ENCODE results near the gene HEY2. TPM values are rescaled to one million over a fixed set of nuclear protein-coding genes. Genes with fewer than 3 reads are reported as not detected.
A peak's percentile ranks its signal among the peaks of the same experiment; 100 is the strongest.
"Not testable (repeated sequence)": the region's sequence is repeated elsewhere in the genome, so short reads cannot be mapped to it uniquely, and the experiment has no call there.

The HEY2 gene
- total RNA-seq, 4 donors from 2014 or later: 0.41 to 0.79 TPM; not detected in 2

- in situ Hi-C loops (cut with MboI; ENCODE audit: low pct_ligation_motif_present in 1 of 4, low pct_unique_long_range_greater_than_20kb in 1 of 4, low sequenced_read_pairs in 3 of 4) (loop anchor here in 1 of 4 donors (25.0 kb wide), 1 partner anchor 163 kb away; the partner anchor contains the start of gene HINT3), intact Hi-C loops (cut with DNase I; ENCODE audit: low total_unique reads) (no loop called here)
- H3K27ac ChIP-seq: no peak overlapping the region
Observed at GRCh38 chr6:125798734-125799508, 49.5 kb downstream of the HEY2 start.

GRCh38 chr6:125802383-125802782 lies 53.0 kb downstream of the HEY2 start:
- TF ChIP-seq EP300 (IDR thresholded peaks at IDR 0.05; ENCODE audit: low read depth) (no peak), POLR2AphosphoS5 (IDR thresholded peaks at IDR 0.05) (no peak), POLR2A (IDR thresholded peaks at IDR 0.05) (no peak)
- TF ChIP-seq, protein P1, sequence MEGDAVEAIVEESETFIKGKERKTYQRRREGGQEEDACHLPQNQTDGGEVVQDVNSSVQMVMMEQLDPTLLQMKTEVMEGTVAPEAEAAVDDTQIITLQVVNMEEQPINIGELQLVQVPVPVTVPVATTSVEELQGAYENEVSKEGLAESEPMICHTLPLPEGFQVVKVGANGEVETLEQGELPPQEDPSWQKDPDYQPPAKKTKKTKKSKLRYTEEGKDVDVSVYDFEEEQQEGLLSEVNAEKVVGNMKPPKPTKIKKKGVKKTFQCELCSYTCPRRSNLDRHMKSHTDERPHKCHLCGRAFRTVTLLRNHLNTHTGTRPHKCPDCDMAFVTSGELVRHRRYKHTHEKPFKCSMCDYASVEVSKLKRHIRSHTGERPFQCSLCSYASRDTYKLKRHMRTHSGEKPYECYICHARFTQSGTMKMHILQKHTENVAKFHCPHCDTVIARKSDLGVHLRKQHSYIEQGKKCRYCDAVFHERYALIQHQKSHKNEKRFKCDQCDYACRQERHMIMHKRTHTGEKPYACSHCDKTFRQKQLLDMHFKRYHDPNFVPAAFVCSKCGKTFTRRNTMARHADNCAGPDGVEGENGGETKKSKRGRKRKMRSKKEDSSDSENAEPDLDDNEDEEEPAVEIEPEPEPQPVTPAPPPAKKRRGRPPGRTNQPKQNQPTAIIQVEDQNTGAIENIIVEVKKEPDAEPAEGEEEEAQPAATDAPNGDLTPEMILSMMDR (IDR thresholded peaks at IDR 0.05): no peak
- intact Hi-C loops (cut with DNase I; ENCODE audit: low total_unique reads) (no loop called here), in situ Hi-C loops (cut with MboI; ENCODE audit: low pct_ligation_motif_present in 1 of 4, low pct_unique_long_range_greater_than_20kb in 1 of 4, low sequenced_read_pairs in 3 of 4) (no loop called here)
- no peaks in the 10 kb centered on the region for H3K36me3 ChIP-seq
- H3K4me1 ChIP-seq: no peaks in the 10 kb centered on the region
- no peak for DNase-seq
- no peaks in the 10 kb centered on the region for H3K27me3 ChIP-seq
- whole genome bisulfite sequencing, 2 donors (ENCODE audit: low coverage in 1 of 2): 85 to 88% methylated on average over 1 to 2 of the region's 2 CpGs
- no peaks in the 10 kb centered on the region for H3K9me3 ChIP-seq
- H3K27ac ChIP-seq: peak overlapping the region in 1 of 4 donors; percentile 18
- H3K4me3 ChIP-seq: no peak overlapping the region

More at GRCh38 chr6:125798734-125799508, 49.5 kb downstream of the HEY2 start:
- Histone ChIP-seq H3K9me3 (no peaks in the 10 kb centered on the region), H3K4me1 (no peaks in the 10 kb centered on the region), H3K4me3 (no peak overlapping the region), H3K27me3 (no peaks in the 10 kb centered on the region), H3K36me3 (no peaks in the 10 kb centered on the region)
- DNase-seq: no peak
- WGBS, 2 donors (ENCODE audit: low coverage in 1 of 2): 60 to 90% methylated on average over 2 to 5 of the region's 5 CpGs
- TF ChIP-seq POLR2A (IDR thresholded peaks at IDR 0.05) (no peak), POLR2AphosphoS5 (IDR thresholded peaks at IDR 0.05) (no peak), EP300 (IDR thresholded peaks at IDR 0.05; ENCODE audit: low read depth) (no peak)
- TF ChIP-seq, protein P1 (IDR thresholded peaks at IDR 0.05): no peak

DNA sequence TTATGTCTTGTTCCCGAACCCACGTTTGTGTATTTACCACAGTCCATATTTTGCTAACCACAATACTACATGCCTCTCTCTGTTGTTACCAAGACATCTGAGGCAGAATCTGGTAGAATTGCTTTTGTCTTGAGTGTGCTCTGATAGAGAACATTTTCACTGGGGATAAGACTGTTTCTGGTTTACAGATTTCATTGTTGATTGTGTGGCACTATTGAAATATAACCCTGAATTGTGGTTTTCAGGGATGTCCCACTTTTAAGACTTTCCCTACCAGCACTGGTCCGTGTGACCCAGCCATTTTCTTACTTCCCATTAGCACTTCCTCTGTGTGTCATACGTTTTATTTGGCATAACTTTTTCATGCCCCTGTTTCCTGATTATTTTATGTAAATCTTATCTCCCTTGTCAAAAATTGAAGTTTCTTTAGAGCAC lies 53.5 kb downstream of the HEY2 start:
- TF ChIP-seq POLR2AphosphoS5 (IDR thresholded peaks at IDR 0.05) (no peak), POLR2A (IDR thresholded peaks at IDR 0.05) (no peak), EP300 (IDR thresholded peaks at IDR 0.05; ENCODE audit: low read depth) (no peak)
- TF ChIP-seq, protein P1 (IDR thresholded peaks at IDR 0.05): no peak
- H3K27me3 ChIP-seq: no peaks in the 10 kb centered on the region
- in situ Hi-C loops (cut with MboI; ENCODE audit: low pct_ligation_motif_present in 1 of 4, low pct_unique_long_range_greater_than_20kb in 1 of 4, low sequenced_read_pairs in 3 of 4): no loop called here
- WGBS, 2 donors (ENCODE audit: low coverage in 1 of 2): 49 to 52% methylated on average over 4 of the region's 4 CpGs
- no peak overlapping the region for H3K4me3 ChIP-seq
- no peaks in the 10 kb centered on the region for H3K4me1 ChIP-seq
- no peak for DNase-seq
- intact Hi-C loops (cut with DNase I; ENCODE audit: low total_unique reads): no loop called here
- H3K36me3 ChIP-seq: no peaks in the 10 kb centered on the region
- peak overlapping the region in 1 of 4 donors; percentile 18 for H3K27ac ChIP-seq
- H3K9me3 ChIP-seq: no peaks in the 10 kb centered on the region

DNA sequence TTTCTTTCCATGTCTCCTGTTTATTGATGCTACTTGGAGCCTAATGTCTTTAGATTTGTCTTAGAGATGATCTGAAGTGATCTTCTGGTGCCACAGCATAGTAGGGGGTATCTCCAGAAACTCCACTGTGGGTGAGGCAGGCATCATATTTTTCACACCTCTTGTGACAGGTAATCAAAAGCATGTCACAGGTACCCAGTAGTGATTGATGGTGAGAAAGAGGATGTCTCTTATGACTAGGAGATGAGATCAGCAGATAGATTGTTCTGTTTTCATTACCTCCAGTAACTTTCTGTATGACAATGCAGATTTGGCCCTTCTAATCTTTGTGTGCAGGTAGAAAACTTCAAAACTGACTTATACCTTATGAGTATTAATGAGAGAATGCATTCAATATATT lies 54.8 kb downstream of the HEY2 start:
- TF ChIP-seq POLR2AphosphoS5 (IDR thresholded peaks at IDR 0.05) (no peak), EP300 (IDR thresholded peaks at IDR 0.05; ENCODE audit: low read depth) (no peak), POLR2A (IDR thresholded peaks at IDR 0.05) (no peak)
- TF ChIP-seq, protein P1 (IDR thresholded peaks at IDR 0.05): no peak
- no peaks in the 10 kb centered on the region for H3K4me1 ChIP-seq
- no peak overlapping the region for H3K27ac ChIP-seq
- intact Hi-C loops (cut with DNase I; ENCODE audit: low total_unique reads): no loop called here
- H3K36me3 ChIP-seq: no peaks in the 10 kb centered on the region
- in situ Hi-C loops (cut with MboI; ENCODE audit: low pct_ligation_motif_present in 1 of 4, low pct_unique_long_range_greater_than_20kb in 1 of 4, low sequenced_read_pairs in 3 of 4): no loop called here
- H3K27me3 ChIP-seq: no peaks in the 10 kb centered on the region
- H3K4me3 ChIP-seq: no peak overlapping the region
- no peaks in the 10 kb centered on the region for H3K9me3 ChIP-seq
- DNase-seq: no peak

DNA sequence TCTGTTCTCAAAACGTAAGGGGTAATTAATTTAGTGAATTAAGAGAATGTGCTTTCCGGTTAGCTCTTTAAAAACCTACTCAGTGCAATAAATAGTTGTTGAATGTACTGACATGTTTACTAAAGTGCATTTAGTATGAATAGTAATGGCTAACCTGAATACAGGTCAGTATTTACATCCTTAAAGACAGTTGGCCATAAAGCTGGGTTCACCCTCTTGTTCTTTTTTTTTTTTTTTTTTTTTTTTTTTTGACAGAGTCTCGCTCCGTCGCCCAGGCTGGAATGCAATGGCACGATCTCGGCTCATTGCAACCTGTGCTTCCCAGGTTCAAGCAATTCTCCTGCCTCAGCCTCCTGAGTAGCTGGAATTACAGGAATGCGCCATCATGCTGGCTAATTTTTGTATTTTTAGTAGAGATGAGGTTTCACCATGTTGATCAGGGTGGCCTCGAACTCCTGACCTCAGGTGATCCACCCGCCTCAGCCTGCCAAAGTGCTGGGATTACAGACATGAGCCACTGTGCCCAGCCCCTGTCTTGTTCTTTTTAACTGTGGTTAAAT lies 55.5 kb downstream of the HEY2 start:
- DNase-seq; H3K4me3 ChIP-seq; in situ Hi-C loops (cut with MboI; ENCODE audit: low pct_ligation_motif_present in 1 of 4, low pct_unique_long_range_greater_than_20kb in 1 of 4, low sequenced_read_pairs in 3 of 4); H3K36me3 ChIP-seq; H3K27ac ChIP-seq; H3K4me1 ChIP-seq; H3K27me3 ChIP-seq; H3K9me3 ChIP-seq; intact Hi-C loops (cut with DNase I; ENCODE audit: low total_unique reads): not testable (repeated sequence)
- 94 to 95% methylated on average over 4 to 10 of the region's 10 CpGs for WGBS, 2 donors (ENCODE audit: low coverage in 1 of 2)
